Activated CD8-positive, alpha-beta memory T cell treated with anti-CD3 and anti-CD28 coated beads for 24 hours (primary cell): ENCODE data around the gene DUSP22.
"Not testable (repeated sequence)": the region's sequence is repeated elsewhere in the genome, so short reads cannot be mapped to it uniquely, and the experiment has no call there.

Experiments used
- DNase-seq: peaks from one replicate; pipeline ENCODE4 v3.0.0-alpha.2; 2020

DUSP22 gene

DNA sequence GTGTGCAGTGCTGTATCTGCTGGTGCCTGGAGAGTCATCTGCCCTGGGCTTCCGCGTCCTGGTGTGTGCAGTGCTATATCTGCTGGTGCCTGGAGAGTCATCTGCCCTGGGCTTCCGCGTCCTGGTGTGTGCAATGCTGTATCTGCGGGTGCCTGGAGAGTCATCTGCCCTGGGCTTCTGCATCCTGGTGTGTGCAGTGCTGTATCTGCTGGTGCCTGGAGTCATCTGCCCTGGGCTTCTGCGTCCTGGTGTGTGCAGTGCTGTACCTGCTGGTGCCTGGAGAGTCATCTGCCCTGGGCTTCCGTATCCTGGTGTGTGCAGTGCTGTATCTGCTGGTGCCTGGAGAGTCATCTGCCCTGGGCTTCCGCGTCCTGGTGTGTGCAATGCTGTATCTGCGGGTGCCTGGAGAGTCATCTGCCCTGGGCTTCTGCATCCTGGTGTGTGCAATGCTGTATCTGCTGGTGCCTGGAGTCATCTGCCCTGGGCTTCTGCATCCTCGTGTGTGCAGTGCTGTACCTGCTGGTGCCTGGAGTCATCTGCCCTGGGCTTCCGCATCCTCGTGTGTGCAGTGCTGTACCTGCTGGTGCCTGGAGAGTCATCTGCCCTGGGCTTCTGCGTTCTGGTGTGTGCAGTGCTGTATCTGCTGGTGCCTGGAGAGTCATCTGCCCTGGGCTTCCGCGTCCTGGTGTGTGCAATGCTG is 33.0 kb downstream of the DUSP22 start:
- DNase-seq = not testable (repeated sequence)

DNA sequence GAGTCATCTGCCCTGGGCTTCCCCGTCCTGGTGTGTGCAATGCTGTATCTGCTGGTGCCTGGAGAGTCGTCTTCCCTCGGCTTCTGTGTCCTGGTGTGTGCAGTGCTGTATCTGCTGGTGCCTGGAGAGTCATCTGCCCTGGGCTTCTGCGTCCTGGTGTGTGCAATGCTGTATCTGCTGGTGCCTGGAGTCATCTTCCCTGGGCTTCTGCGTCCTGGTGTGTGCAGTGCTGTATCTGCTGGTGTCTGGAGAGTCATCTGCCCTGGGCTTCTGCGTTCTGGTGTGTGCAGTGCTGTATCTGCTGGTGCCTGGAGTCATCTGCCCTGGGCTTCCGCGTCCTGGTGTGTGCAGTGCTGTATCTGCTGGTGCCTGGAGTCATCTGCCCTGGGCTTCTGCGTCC is 33.8 kb downstream of the DUSP22 start:
- not testable (repeated sequence) for DNase-seq

DNA sequence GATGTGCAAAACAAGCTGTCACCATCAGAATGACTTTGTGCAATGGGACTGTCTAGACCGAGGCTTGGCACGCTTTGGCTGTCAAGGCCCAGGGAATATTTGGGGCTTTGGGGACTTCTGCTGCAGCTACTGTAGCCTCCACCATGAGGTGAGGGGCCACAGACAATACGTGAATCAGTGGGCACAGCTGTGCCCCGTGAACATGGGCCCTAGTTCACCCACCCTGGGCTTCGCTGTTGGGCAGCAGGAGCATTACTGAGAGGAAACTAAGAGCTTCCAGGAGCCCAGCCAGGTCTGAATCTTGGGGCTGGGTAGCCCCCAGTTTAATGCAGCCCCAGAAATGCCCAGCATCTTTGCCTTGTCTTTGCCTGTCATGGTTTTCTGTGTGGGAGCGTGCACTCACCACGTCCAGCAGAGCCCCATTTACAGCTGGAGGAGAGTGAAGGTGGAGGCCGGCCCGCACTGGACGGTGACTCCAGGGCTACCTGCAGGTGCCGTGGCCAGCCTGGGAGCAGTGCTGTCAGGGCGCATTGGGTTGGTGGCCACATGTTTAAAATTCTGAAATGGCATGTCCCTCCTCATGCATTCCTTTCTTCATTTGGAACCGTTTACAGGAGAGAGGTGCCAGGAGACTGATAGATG is 34.7 kb downstream of the DUSP22 start:
- DNase-seq = no peak

DNA sequence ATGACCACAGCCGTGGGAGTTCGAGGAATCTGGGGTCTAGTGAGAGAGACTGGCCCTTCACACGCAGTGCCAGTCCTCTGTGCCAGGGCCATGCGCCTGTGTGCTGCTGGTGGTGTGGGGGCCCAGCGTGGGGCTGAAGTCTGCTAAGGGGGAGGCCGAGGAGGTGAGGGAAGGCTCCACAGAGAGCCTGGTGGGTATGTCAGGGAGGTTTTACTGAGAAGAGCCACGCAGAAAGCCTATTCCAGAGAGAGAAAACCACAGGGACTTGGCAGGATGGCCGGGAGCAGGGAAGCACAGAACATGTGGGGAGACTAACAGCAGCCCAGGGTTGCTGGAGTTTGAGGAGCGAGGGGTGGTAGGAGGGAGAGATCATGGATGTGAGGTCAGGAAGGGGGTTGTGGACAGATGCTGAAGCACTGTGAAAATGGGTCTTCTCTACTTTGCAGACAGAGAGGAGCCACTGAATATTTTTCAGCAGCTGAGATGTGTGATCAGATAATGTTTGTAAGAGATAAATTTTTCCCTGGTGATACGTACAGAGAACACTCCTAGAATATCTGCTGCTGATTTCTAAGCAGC is 35.3 kb downstream of the DUSP22 start:
- no peak for DNase-seq

DNA sequence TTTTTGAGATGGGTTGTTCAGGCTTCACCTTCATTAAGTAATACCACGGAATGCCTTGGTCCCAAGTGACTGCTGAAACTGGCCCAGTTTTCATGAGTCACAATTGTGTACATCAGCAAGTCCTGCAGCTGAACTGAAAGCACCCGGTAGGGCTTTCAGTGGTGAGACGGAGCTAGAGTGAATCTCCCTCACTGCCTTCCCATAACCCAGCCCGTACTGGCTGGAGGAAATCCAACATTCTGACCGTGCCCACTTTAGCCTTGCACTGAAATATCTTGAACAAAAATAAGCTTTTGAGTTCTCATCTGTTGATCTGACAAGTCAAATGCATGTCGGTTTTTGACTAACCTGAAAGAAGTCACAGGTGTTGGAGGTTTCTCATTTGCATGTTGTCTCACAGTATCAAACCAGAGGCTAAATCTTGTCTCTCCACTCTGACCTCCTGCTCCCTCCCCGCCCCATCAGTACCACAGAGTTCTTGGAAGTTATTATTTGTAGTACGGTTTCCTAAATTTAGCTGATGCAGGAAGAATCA is 35.9 kb downstream of the DUSP22 start:
- no peak for DNase-seq

DNA sequence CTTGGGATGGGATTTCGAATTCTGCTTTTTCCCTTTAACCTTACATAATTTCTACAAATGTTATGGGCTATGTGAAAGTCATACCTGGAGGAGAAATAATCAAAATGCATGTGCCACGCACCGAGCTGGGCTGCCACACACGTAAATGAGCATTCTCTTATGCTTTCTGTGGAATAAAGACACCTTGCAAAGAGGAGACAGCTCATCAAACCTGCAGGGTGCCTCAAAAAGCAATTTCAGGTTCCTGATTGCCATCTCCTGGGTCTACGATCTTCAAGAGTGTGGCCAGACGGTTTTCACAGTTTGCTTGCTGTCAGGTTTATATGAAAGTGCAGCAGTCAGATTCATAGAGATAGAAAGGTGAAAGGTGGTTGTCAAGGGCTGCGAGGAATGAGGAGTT is 36.6 kb downstream of the DUSP22 start:
- DNase-seq = no peak

DNA sequence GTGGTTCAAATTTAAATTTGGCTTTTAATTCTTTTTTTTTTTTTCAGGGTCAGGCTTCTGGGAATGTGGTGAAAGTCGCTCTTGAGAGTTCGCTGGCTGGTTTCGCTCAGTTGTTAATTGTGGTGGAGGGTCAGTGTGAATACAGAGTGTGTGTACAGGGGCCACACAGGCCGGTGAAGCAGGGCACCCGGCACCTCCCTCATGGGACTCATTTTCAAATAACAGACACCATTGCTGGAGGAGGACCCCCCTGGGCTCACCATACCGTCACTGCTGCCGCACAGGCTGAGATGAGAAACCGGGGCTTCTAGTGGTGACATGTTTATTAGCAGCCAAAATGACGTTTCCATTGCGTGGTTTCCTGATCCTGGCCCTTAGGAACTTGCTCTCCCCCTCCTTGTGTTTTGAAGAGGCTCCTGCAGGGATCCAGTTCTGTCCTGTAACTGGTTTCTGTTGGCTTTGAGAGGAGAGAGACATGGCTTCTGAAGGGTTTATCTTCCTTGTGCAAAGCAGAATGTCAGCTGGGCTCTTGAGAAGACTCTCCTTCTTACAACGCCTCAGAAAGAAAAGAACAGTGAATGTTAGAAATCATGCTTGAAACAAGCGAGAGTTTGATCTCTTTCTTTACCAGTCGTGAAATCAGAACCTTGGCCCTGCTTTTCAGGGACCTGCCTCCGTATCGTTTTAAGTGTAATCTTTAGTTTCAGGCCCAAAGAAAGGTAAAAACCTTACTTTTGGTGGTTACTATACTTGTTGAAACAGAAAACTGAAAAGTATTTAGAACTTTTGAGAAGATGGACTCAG is 37.8 kb downstream of the DUSP22 start:
- no peak for DNase-seq

DNA sequence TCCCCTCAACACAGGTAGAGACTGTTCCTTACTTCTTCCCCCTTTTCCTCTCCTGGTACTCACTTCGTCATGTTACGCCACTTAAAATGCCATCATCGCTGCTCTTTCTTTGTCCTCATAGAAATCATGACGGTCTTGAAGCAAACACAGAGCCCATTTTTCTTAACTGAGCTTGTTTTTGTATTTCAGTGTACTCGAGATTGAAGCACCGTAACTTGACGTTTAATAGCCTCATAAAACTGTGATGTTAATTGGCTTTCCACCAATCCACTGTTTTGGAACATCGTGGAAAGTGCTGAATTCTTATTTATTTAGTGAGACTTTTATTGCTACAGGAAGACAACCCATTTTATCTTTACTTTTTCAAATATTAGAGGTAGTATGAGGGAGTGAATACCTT is 38.7 kb downstream of the DUSP22 start:
- no peak for DNase-seq

DNA sequence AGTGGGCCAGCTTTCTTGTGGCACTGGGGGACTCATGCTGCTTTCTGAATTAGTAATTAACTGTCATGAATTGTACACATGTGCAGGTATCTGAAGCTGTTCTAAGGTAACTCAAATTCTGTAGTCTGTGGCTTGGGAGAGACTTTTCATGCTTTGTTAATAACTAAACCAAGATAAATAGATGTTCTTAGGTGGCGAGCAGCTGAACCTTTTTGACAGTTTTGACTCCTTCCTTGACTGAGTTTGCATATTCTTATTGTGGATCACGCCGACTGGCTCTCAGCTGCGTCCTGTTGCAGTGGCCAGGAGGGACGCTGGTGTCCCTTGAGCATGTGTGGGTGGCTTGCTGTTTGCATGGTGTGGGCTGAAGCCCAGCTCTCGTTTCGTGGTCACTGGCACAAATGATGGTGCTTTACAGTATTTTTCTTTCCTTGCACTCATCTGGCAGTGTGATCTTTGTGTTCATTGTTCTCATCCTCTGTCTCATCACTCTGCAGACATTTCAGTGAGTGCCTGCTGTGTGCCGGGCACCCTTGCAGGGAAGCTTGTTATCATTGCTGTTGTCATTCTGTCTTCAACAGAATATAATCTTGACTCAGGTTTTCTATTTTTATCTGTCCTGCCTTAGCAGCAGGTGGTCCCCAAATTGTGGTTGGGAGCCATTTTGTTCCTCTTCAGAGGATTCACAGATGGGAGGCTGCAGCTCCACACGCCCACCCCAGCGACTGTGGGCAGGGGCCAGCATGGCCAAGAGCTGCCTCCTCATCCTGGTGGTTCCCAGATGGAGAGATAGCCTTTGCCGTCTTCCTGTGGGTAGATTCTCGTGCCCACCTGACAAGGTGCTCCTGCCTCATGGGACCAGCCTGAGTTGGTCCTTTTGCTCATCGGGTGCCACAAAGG is 39.6 kb downstream of the DUSP22 start:
- no peak for DNase-seq

DNA sequence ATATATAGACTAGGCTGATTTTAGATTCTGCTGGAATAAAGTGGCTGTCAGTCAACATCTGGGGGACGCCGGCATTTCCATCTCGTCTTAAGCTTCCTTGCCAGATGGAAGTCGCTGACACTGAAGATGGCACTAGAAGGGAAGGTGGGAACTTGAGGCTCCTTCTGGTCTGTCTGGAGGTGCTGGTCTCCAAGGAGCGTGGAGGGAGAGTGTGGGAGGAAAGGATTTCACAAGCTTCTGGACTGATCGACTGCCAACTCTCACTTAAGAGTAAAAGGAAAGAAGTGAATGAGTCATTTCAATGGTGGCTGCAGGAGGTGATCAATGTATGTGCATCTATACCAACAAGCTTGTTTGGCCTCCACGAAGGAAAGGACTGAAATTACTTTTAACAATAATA is 40.4 kb downstream of the DUSP22 start:
- DNase-seq = no peak

DNA sequence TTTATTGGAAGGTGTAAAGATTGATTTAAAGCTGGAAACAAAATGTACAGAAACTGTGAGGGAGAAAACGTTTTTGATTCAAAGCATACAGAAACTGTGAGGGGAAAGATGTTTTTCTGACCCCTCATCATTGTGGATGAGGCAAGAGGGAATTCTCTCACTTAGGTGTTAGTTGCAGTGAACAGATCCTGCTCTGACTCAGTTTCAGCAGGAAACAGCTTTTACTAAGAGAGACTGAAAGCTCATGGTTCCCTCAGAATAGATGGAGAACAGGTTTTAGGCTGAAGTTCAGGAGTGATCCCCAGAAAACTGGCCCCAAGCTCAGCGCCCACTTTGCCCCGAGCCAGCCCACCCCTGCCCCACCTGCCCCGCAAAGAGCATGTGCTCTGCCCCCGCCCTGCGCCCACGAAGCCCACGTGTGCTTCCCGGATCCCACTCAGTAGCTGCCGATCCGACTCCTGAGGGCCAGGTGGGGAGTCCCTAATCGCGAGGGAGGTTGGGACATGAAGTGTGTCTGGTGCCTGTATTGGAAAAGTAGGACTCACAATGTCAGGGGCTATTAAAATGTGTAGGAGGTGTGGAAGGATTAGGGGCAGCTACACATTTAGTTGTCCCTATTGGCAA is 41.2 kb downstream of the DUSP22 start:
- no peak for DNase-seq

DNA sequence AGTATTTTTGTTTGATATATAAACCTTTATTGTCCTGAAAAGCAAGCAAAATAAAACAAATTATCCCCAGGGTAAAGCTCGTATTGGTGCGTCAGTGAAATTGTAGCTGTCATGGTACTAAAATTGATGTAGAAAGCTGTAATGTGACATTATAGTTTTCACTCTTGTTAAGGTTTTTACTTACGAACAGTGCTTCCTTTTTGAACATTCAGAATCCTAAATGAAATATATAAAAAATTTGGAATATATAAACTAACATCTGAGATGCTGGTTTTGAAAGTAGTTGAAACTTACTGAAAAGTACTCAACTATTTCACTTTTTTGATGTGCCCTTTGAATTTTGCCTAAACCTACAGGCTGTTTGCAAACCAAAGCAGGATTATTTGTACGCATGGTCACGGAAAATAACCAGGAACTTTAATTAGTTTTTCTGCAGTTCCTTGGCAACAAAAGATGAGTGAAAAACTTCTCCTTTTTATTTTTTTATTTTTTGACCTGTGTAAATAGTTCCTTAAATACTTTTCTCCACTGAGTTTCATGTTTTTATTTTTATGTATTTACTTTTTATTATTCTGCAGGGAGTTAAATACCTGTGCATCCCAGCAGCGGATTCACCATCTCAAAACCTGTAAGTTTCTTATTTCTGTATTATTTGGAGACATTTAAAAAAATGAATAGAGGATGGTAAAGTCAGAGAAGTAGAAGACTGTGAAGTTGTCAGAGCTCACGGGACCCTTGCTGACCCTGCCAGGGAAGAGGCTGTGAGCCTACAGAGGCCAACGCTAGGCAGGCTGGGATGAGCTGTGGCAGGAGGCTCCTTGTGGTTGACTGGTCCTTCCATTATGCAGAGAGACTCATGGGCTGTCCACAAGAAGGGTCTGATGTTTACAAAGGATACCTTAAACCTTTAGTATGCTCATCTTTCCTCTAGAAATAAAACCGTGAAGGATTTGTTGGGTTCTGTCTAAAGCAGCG is 42.5 kb downstream of the DUSP22 start:
- no peak for DNase-seq

DNA sequence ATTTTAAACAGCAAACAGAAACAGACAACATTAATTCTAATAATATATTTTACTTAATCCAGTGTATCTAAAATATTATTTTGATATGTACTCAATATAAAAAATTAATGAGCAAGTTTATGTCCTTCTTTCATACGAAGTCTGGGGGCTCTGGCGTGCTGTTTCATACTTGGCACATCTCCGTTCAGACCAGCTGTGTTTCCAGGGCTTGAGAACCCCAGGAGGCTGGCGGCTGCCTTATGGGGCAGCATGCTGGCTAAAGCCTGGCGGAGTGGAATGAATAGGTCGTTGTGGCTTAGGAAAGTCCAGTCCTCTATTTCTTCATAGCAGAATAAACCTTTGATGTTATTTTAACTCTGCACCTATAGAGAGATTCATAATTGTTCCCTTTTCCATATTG is 43.3 kb downstream of the DUSP22 start:
- DNase-seq = no peak

DNA sequence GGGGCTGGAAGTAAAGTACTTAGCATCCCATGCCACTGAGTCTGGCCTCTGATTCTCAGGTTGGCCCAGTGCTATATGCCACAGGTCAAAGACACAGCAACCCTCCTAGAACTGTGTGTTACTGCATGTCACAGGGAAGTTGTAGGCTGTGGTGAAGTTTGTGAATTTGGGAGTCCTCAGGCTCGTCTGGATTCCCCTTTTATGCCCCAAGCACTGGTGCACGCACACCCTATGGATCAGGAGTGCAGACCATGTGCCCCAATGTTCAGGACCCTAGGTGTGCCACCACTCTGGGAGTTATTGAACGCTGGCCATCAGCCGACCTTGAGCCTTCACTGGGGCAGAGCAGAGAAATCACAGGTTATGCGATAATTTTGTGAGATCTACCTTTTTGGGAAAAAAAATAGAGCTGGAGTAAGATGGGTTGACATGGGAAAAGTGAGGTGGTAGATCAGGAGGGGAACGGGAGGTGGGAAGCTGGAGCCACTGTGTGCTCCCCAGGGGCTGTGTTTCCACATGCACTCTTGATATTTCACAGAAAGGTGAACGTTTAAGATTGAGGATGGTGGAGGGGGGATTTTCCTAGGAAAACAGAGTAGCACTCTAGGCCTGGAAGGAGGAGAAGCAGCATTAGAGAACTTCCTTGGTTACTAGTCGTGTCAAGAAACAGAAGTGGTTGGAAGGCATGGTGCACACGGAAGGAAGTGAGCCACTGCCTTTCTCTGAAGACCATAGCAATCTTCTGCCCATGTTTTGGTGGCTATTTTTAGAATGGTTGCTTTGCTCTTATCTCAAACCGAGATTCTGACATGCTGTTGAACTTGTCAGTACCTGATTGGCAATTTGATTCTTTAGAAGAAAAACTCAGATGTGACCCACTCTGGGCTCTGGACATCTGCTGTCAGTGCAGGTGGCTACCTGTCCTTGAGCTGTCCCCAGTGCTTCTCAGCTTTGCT is 44.1 kb downstream of the DUSP22 start:
- no peak for DNase-seq

DNA sequence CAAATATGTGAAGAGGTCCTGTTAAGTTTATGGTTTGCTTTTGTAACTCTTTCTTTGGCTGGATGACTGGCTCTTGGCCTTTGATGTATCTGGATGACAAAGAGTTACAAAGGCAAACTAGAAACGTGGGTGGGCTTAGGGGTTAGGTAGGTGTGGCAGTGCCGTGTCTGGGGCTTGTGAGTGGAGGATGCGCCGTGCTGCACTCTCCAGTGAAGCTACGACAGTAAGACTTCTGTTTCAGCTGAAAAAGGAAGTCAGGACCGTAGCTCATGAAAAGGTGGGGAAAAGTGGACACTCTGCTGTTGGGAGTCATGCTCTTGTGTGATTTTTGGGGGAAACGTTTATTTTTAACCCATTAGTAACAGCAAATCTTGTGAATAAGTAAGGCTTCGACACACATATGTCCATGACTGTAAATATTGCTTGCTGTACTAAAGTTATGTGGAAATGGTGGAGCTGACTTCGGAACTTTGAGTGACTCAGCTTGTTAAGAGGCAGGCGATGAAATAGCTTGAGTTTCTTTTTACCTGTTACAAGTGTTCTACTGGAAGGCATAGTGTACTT is 45.6 kb downstream of the DUSP22 start:
- DNase-seq = no peak

DNA sequence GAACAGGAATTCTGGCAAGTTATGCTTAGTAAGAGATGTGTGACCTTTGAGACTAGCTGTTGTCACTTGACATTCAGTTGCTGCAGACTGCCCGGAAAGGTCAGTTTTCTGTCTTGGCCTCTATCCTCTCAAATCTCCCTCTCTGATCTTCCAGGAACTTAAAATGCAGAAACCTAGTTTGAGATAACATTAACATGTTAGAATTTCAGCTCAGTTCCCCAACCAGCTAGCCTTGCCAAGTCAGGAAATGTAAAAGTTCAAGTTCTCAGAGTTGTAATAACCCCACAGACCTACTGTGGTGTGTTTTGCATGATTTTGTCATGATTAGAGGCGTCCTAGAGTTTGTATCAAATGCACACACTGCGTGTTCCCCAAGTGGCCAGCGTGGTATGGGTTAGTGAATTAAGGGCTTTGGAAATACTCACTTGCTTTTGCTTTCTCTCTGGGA is 46.6 kb downstream of the DUSP22 start:
- no peak for DNase-seq

DNA sequence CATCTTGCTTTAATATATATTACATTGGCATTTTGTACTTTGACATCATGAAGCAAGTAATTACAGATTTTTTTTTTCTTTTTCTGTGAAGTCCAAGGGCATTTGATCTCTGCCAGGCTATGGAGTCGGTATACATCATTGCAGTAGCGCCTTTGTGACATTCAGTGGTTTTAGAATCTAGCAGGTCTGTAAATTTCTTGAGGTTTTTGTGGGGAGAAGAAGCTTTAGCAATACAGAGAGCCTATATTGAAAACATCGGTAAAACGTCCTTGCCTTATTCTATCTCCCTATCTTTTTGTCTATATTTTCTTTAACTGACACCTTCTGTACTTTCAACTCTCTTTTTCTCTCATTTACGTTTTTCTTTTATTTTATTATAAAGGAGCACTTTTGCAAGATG is 47.2 kb downstream of the DUSP22 start:
- no peak for DNase-seq

DNA sequence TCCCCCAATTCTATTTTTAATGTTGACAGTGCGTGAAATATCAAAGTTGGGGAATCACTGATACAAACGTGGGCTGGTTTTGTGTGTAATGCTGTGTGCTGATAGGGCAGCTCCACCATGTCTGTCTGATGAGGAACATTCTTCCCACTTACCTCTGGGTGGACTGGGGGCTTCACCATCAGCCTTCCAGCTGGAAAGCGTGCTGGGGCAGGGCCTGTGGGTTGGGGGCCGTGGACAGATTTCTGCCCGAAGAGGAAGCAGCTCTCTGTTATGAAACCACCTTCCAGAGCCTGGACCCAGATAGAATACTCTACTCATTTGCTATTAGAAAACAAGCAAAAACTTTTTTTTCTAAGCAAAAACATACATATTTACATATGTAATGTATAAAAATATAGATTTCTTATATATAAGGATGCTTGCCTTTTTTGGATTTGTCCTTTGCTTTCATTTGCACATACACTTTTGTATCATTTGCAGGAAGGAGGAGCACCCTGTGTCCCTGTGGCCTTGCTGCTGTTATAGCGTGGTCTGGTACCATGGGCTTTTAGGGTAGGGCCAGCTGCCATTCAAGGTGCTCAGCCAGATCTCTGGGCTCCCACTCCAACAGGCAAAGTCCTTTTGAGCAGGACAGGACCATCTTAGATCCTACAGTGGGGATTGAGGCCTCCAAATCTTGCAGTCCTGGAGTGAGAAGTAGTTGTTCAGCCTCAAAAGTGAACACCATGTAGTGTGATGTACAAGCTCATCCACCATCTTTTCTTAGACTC is 48.1 kb downstream of the DUSP22 start:
- DNase-seq = no peak
